ENCODE results near the gene LDB3. TPM values are rescaled to one million over a fixed set of nuclear protein-coding genes. Genes with fewer than 3 reads are reported as not detected.

The LDB3 gene
- total and polyA plus RNA-seq, 7 donors: 1.2 to 42.1 (median 13.2) TPM

- Histone ChIP-seq H3K27ac (peak overlapping the region in 3 of 4 donors; percentile 30 to 99 (median 97)), H3K27me3 (no peaks in the 10 kb centered on the region), H3K4me1 (peaks cover 0 to 12% (median 3%) of the 10 kb centered on the region in 4 donors), H3K4me3 (no peak overlapping the region), H3K36me3 (peaks cover 0 to 43% (median under 1%) of the 10 kb centered on the region in 4 donors), H3K9me3 (no peaks in the 10 kb centered on the region)
- TF ChIP-seq CTCF (IDR thresholded peaks at IDR 0.05): no peak
- no peak for TF ChIP-seq POLR2A (IDR thresholded peaks at IDR 0.05)
- TF ChIP-seq EP300 (IDR thresholded peaks at IDR 0.05): no peak
- no peak for TF ChIP-seq POLR2AphosphoS5 (IDR thresholded peaks at IDR 0.05)
- 93 to 96% methylated on average over 1 of the region's 1 CpG for WGBS, 2 donors
- intact Hi-C loops (cut with DNase I): no loop called here
- no peak for DNase-seq
Measured at GRCh38 chr10:86705139-86705538, 36.8 kb downstream of the LDB3 start.

- no peaks in the 10 kb centered on the region for H3K27me3 ChIP-seq
- DNase-seq: no peak
- no peak for TF ChIP-seq POLR2A (IDR thresholded peaks at IDR 0.05)
- no peak for TF ChIP-seq POLR2AphosphoS5 (IDR thresholded peaks at IDR 0.05)
- no peak for TF ChIP-seq EP300 (IDR thresholded peaks at IDR 0.05)
- TF ChIP-seq CTCF (IDR thresholded peaks at IDR 0.05): no peak
- H3K36me3 ChIP-seq: peaks cover 0 to 35% (median 0%) of the 10 kb centered on the region in 4 donors
- H3K4me3 ChIP-seq: no peak overlapping the region
- WGBS, 2 donors: 92 to 94% methylated on average over 2 of the region's 2 CpGs
- H3K27ac ChIP-seq: peak overlapping the region in 3 of 4 donors; percentile 30 to 99 (median 97)
- peaks cover 0 to 19% (median 10%) of the 10 kb centered on the region in 4 donors for H3K4me1 ChIP-seq
- intact Hi-C loops (cut with DNase I): no loop called here
- no peaks in the 10 kb centered on the region for H3K9me3 ChIP-seq
Measured at GRCh38 chr10:86705905-86706304, 37.6 kb downstream of the LDB3 start.

- intact Hi-C loops (cut with DNase I): no loop called here
- Histone ChIP-seq H3K4me3 (no peak overlapping the region), H3K4me1 (peaks cover 0 to 21% (median 11%) of the 10 kb centered on the region in 4 donors), H3K36me3 (peaks cover 0 to 30% (median 0%) of the 10 kb centered on the region in 4 donors), H3K27ac (peak overlapping the region in 3 of 4 donors; percentile 39 to 99 (median 97)), H3K9me3 (no peaks in the 10 kb centered on the region), H3K27me3 (no peaks in the 10 kb centered on the region)
- TF ChIP-seq EP300 (IDR thresholded peaks at IDR 0.05): no peak
- TF ChIP-seq POLR2A (IDR thresholded peaks at IDR 0.05): no peak
- no peak for TF ChIP-seq CTCF (IDR thresholded peaks at IDR 0.05)
- no peak for TF ChIP-seq POLR2AphosphoS5 (IDR thresholded peaks at IDR 0.05)
- WGBS, 2 donors: 87 to 90% methylated on average over 12 of the region's 12 CpGs
- peak; percentile 59 for DNase-seq
Measured at GRCh38 chr10:86706401-86706841, 38.1 kb downstream of the LDB3 start.

- no peak for DNase-seq
- H3K36me3 ChIP-seq: peaks cover 0 to 29% (median 0%) of the 10 kb centered on the region in 4 donors
- peak overlapping the region; percentile 39 to 99 (median 96) for H3K27ac ChIP-seq
- H3K27me3 ChIP-seq: no peaks in the 10 kb centered on the region
- WGBS, 2 donors: 92 to 94% methylated on average over 1 of the region's 1 CpG
- no peaks in the 10 kb centered on the region for H3K9me3 ChIP-seq
- no peak for TF ChIP-seq CTCF (IDR thresholded peaks at IDR 0.05)
- no peak for TF ChIP-seq POLR2AphosphoS5 (IDR thresholded peaks at IDR 0.05)
- TF ChIP-seq POLR2A (IDR thresholded peaks at IDR 0.05): no peak
- no peak for TF ChIP-seq EP300 (IDR thresholded peaks at IDR 0.05)
- no peak overlapping the region for H3K4me3 ChIP-seq
- intact Hi-C loops (cut with DNase I): no loop called here
- peaks cover 0 to 22% (median 12%) of the 10 kb centered on the region in 4 donors for H3K4me1 ChIP-seq
Measured at GRCh38 chr10:86706977-86707376, 38.7 kb downstream of the LDB3 start.

- DNase-seq: peak; percentile 65
- H3K4me1 ChIP-seq: peaks cover 0 to 27% (median 17%) of the 10 kb centered on the region in 4 donors
- no peak overlapping the region for H3K4me3 ChIP-seq
- intact Hi-C loops (cut with DNase I): no loop called here
- H3K27ac ChIP-seq: peak overlapping the region; percentile 37 to 99 (median 96)
- H3K9me3 ChIP-seq: no peaks in the 10 kb centered on the region
- no peaks in the 10 kb centered on the region for H3K27me3 ChIP-seq
- no peak for TF ChIP-seq POLR2A (IDR thresholded peaks at IDR 0.05)
- no peak for TF ChIP-seq EP300 (IDR thresholded peaks at IDR 0.05)
- peaks cover 0 to 25% (median 0%) of the 10 kb centered on the region in 4 donors for H3K36me3 ChIP-seq
- WGBS, 2 donors: 75 to 81% methylated on average over 4 of the region's 4 CpGs
Measured at GRCh38 chr10:86707505-86707904, 39.2 kb downstream of the LDB3 start.
